Measurements from ENCODE around the gene DFFA. TPM values are rescaled to one million over a fixed set of nuclear protein-coding genes. Genes with fewer than 3 reads are reported as not detected.
"Not testable (repeated sequence)": the region's sequence is repeated elsewhere in the genome, so short reads cannot be mapped to it uniquely, and the experiment has no call there.

DFFA gene
- total and polyA plus RNA-seq, 7 donors: 9.6 to 24.6 (median 19.3) TPM

DNA sequence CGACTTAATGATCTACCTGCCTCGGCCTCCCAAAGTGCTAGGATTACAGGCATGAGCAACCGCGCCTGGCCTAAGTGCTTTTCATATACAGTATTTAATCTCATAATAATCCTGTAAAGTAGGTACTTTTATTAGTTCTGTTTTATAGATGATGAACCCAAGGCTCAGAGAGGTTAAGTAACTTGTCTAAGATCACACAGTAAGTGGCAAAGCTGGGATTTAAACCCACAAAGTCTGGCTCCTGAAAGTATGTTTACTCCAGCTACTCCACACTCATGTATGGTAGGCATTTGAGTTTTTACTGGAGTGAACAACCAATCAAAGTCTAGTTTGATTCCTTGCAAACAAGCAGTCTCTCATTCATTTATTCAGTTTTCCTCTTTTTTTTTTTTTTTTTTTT is 2.3 kb downstream of the DFFA start:
- Histone ChIP-seq H3K27me3 (no peaks in the 10 kb centered on the region), H3K27ac (no peak overlapping the region), H3K4me1 (peaks cover 0 to 21% (median 17%) of the 10 kb centered on the region in 4 donors), H3K36me3 (peaks cover 0 to 45% (median 20%) of the 10 kb centered on the region in 4 donors), H3K9me3 (no peaks in the 10 kb centered on the region), H3K4me3 (no peak overlapping the region)
- intact Hi-C loops (cut with DNase I): no loop called here
- DNase-seq: no peak
- WGBS, 2 donors: 97 to 98% methylated on average over 4 of the region's 4 CpGs
- no peak for TF ChIP-seq POLR2A (IDR thresholded peaks at IDR 0.05)
- TF ChIP-seq EP300 (IDR thresholded peaks at IDR 0.05): no peak
- TF ChIP-seq, protein P1, sequence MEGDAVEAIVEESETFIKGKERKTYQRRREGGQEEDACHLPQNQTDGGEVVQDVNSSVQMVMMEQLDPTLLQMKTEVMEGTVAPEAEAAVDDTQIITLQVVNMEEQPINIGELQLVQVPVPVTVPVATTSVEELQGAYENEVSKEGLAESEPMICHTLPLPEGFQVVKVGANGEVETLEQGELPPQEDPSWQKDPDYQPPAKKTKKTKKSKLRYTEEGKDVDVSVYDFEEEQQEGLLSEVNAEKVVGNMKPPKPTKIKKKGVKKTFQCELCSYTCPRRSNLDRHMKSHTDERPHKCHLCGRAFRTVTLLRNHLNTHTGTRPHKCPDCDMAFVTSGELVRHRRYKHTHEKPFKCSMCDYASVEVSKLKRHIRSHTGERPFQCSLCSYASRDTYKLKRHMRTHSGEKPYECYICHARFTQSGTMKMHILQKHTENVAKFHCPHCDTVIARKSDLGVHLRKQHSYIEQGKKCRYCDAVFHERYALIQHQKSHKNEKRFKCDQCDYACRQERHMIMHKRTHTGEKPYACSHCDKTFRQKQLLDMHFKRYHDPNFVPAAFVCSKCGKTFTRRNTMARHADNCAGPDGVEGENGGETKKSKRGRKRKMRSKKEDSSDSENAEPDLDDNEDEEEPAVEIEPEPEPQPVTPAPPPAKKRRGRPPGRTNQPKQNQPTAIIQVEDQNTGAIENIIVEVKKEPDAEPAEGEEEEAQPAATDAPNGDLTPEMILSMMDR (IDR thresholded peaks at IDR 0.05): no peak
- TF ChIP-seq POLR2AphosphoS5 (IDR thresholded peaks at IDR 0.05): no peak

DNA sequence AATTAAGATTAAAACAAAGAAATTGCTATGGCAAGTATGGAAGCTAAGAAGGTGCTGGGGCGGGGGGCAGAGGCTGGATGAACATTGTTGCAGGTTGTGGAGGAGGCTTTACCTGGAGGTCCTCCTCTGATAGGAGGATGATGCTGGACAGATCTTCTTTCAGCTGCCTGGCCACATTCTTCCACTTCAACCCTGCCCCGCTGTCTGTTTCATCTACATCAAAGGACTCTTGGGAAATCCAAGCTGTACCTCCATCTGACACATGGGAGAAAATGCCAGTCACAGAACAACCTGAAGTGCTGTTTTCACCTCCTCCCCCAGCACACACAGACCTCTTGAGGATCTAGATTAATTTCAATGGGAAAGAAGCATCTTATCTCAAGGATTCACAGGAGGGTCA is 5.3 kb downstream of the DFFA start:
- intact Hi-C loops (cut with DNase I): no loop called here
- WGBS, 2 donors: 93 to 98% methylated on average over 2 of the region's 2 CpGs
- peaks cover 15 to 75% (median 44%) of the 10 kb centered on the region in 4 donors for H3K36me3 ChIP-seq
- H3K27me3 ChIP-seq: no peaks in the 10 kb centered on the region
- no peak for DNase-seq
- H3K9me3 ChIP-seq: no peaks in the 10 kb centered on the region
- H3K4me1 ChIP-seq: peaks cover 0 to 11% (median 10%) of the 10 kb centered on the region in 4 donors
- no peak for TF ChIP-seq POLR2AphosphoS5 (IDR thresholded peaks at IDR 0.05)
- TF ChIP-seq EP300 (IDR thresholded peaks at IDR 0.05): no peak
- no peak for TF ChIP-seq POLR2A (IDR thresholded peaks at IDR 0.05)
- TF ChIP-seq, protein P1 (IDR thresholded peaks at IDR 0.05): no peak
- H3K27ac ChIP-seq: no peak overlapping the region
- H3K4me3 ChIP-seq: no peak overlapping the region

DNA sequence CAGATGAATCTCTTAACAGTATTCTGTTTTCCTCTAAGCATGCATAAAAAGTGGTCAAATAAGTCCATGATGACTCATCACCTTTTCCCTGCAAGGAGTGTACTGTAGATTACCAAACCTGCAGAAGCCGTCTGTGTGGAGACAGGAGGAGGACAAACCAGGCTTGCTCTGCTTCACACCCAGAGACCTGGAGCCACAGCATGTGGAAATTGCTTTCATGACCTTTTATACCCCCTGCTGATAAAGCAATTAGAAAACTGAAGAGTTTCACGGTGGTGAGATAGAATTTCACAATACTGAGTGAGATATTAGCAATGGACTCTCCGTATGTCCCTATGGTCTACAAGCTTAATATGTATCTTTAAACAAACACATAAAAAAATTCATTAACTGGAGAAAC is 13.1 kb downstream of the DFFA start:
- Histone ChIP-seq H3K36me3 (peaks cover 14 to 33% (median 22%) of the 10 kb centered on the region in 4 donors), H3K27ac (no peak overlapping the region), H3K9me3 (no peaks in the 10 kb centered on the region), H3K27me3 (no peaks in the 10 kb centered on the region), H3K4me1 (no peaks in the 10 kb centered on the region), H3K4me3 (no peak overlapping the region)
- no peak for TF ChIP-seq POLR2AphosphoS5 (IDR thresholded peaks at IDR 0.05)
- TF ChIP-seq, protein P1 (IDR thresholded peaks at IDR 0.05): no peak
- no peak for TF ChIP-seq POLR2A (IDR thresholded peaks at IDR 0.05)
- 44 to 67% methylated on average over 3 of the region's 3 CpGs for WGBS, 2 donors
- intact Hi-C loops (cut with DNase I): no loop called here
- DNase-seq: no peak

DNA sequence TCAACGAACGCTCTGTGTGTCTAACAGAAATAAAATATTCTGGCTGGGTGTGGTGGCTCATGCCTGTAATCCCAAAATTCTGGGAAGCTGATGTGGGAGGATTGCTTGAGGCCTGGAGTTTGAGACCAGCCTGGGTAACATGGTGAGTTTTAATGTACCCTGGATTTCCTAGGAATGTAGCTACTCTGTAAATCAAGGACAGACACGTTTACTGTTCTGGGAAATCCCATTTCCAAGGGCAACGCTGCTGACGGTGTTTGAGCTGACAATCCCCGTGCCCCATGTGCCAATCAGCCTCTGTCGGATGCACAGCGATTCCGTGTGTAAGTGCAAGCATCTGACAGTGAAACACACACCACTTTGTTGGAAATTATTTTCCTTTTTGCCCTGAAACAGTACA is 14.5 kb downstream of the DFFA start:
- no peak overlapping the region for H3K4me3 ChIP-seq
- DNase-seq: no peak
- intact Hi-C loops (cut with DNase I): no loop called here
- H3K4me1 ChIP-seq: no peaks in the 10 kb centered on the region
- H3K27me3 ChIP-seq: no peaks in the 10 kb centered on the region
- 78 to 82% methylated on average over 9 of the region's 9 CpGs for WGBS, 2 donors
- TF ChIP-seq POLR2A (IDR thresholded peaks at IDR 0.05) (no peak), POLR2AphosphoS5 (IDR thresholded peaks at IDR 0.05) (no peak), EP300 (IDR thresholded peaks at IDR 0.05) (no peak)
- TF ChIP-seq, protein P1 (IDR thresholded peaks at IDR 0.05): no peak
- peaks cover 7 to 20% (median 17%) of the 10 kb centered on the region in 4 donors for H3K36me3 ChIP-seq
- H3K9me3 ChIP-seq: no peaks in the 10 kb centered on the region
- no peak overlapping the region for H3K27ac ChIP-seq

DNA sequence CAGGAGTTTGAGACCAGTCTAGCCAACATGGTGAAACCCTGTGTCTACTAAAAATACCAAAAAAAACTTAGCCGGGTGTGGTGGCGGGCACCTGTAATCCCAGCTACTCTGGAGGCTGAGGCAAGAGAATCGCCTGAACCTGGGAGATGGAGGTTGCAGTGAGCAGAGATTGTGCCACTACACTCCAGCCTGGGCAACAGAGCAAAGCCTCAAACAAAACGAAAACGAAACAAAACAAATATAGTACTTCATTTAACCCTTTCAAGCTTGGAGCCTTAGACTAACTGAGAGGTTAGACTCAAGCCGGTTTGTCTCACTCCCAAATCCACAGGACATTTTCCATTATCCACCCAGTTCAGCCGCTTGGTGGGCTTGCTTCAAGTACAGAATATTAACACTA is 14.9 kb downstream of the DFFA start:
- H3K4me1 ChIP-seq; H3K4me3 ChIP-seq; intact Hi-C loops (cut with DNase I); DNase-seq; H3K27ac ChIP-seq; H3K27me3 ChIP-seq; H3K9me3 ChIP-seq: not testable (repeated sequence)
- 67 to 72% methylated on average over 7 of the region's 7 CpGs for WGBS, 2 donors
- H3K36me3 ChIP-seq: peaks cover 3 to 16% (median 13%) of the 10 kb centered on the region in 4 donors
